HL-60 (cell line): Measurements from ENCODE around the gene EIF4G1.

Experiments
- DNase-seq, 2 experiments: peaks; one replicate each; pipeline ENCODE4 v3.0.0-alpha.2; 2010 to 2020; ENCODE audit warnings: low read depth in 1 of 2, low spot score in 1 of 2
- H3K27ac ChIP-seq: fragments of 250-450 bp; sonication (Bioruptor Pico); replicated peaks from 2 replicates; pipeline ENCODE4 v1.5.1; 2020; ENCODE audit warnings: mild to moderate bottlenecking, moderate library complexity
- H3K27me3 ChIP-seq: fragments of 250-450 bp; sonication (Bioruptor Pico); 2 replicates; pipeline ENCODE4 v1.5.1; 2021; ENCODE audit warnings: mild to moderate bottlenecking, moderate library complexity; ENCODE audit not compliant: insufficient read depth, poor library complexity, severe bottlenecking
- H3K4me3 ChIP-seq: replicated peaks from 2 replicates; pipeline ENCODE4 v1.5.1; 2011; ENCODE audit warnings: mild to moderate bottlenecking, control low read depth, low read length; ENCODE audit not compliant: insufficient read depth
- CTCF ChIP-seq: IDR thresholded peaks from one replicate; pipeline ENCODE4 v1.5.1; 2011; ENCODE audit warnings: low read length, control low read depth, inconsistent platforms; ENCODE audit not compliant: insufficient read depth
- GABPA ChIP-seq: IDR thresholded peaks from 2 replicates; pipeline ENCODE4 v1.6.1; 2012; ENCODE audit warnings: low read depth
- POLR2AphosphoS5 ChIP-seq: IDR thresholded peaks from 2 replicates; pipeline ENCODE4 v1.6.1; 2012; ENCODE audit warnings: low read depth
- REST ChIP-seq: IDR thresholded peaks from 2 replicates; pipeline ENCODE4 v1.6.1; 2012; ENCODE audit warnings: low read depth; ENCODE audit not compliant: insufficient replicate concordance
- SPI1 ChIP-seq: IDR thresholded peaks from 2 replicates; pipeline ENCODE4 v1.6.1; 2012; ENCODE audit warnings: low read depth, mild to moderate bottlenecking, borderline replicate concordance

EIF4G1 gene

GRCh38 chr3:184351511-184352148 is 37.2 kb downstream of the EIF4G1 start:
- H3K27ac ChIP-seq, result no peak overlapping the region
- no peak overlapping the region for H3K4me3 ChIP-seq
- no peaks in the 10 kb centered on the region for H3K27me3 ChIP-seq
- no peak for DNase-seq
- TF ChIP-seq GABPA (no peak), SPI1 (no peak), REST (no peak), POLR2AphosphoS5 (no peak), CTCF (no peak)

- TF ChIP-seq POLR2AphosphoS5, result no peak
- no peak for TF ChIP-seq GABPA
- no peak for TF ChIP-seq CTCF
- TF ChIP-seq SPI1, result no peak
- no peak for TF ChIP-seq REST
- Histone ChIP-seq H3K27ac (no peak overlapping the region), H3K4me3 (no peak overlapping the region), H3K27me3 (no peaks in the 10 kb centered on the region)
- no peak for DNase-seq
Observed at GRCh38 chr3:184352149-184352785, 37.9 kb downstream of the EIF4G1 start.

GRCh38 chr3:184352897-184353545 is 38.6 kb downstream of the EIF4G1 start:
- Histone ChIP-seq H3K4me3 (no peak overlapping the region), H3K27ac (no peak overlapping the region), H3K27me3 (no peaks in the 10 kb centered on the region)
- no peak for DNase-seq
- TF ChIP-seq SPI1, result no peak
- no peak for TF ChIP-seq CTCF
- TF ChIP-seq POLR2AphosphoS5, result no peak
- no peak for TF ChIP-seq GABPA
- no peak for TF ChIP-seq REST
